Stimulated activated CD4-positive, alpha-beta T cell treated with anti-CD3 and anti-CD28 coated beads, Interleukin-15, amount 100 ng/mL, for 1 hour (primary cell): ENCODE results near the gene DRC7.
"Not testable (repeated sequence)": the region's sequence is repeated elsewhere in the genome, so short reads cannot be mapped to it uniquely, and the experiment has no call there.

Source experiments
- DNase-seq, 2 donors: peaks; one replicate each; pipeline ENCODE4 v3.0.0-alpha.2; 2020; ENCODE audit warnings: low read depth in 1 of 2, low spot score in 1 of 2

DRC7 gene

DNA sequence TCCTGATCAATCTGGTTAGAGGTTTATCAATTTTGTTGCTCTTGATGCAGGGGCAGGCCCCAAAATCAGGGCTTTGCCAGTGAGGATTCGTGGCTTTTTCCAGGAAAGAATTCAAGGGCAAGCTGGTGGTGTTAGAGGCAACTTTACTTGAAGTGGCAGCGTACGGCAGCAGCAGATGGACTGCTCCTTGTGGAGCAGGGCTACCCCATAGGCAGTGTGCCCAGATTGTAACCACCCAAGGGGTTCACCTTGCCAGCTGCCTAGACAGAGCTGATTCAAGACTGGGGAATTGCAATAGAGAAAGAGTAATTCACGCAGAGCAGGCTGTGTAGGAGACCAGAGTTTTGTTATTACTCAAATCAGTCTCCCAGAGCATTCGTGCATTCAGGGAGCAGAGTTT is 16.7 kb downstream of the DRC7 start:
- no peak for DNase-seq

- no peak for DNase-seq
Observed at GRCh38 chr16:57711993-57712392, 17.4 kb downstream of the DRC7 start.

- DNase-seq = not testable (repeated sequence)
Observed at GRCh38 chr16:57712569-57712968, 18.0 kb downstream of the DRC7 start.

DNA sequence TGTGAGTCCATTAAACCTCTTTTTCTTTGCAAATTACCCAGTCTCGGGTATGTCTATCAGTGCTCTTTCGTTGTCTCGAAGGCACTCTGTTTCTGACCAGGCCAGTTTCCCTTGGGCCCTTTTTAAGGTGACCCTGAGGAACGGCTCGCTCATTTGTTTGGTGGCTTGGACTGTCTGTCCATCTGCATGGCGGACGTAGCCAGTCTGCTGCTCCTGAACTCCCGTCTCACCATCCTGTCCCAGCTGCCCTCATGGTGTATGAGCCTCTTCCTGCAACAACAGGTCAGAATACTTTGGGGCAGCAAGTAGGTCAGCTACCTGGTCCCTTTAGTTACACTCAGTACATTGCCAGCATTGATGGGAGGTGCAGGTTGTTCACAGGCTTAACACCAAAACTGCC is 19.0 kb downstream of the DRC7 start:
- no peak for DNase-seq

- DNase-seq = no peak
Observed at GRCh38 chr16:57714047-57714446, 19.4 kb downstream of the DRC7 start.

DNA sequence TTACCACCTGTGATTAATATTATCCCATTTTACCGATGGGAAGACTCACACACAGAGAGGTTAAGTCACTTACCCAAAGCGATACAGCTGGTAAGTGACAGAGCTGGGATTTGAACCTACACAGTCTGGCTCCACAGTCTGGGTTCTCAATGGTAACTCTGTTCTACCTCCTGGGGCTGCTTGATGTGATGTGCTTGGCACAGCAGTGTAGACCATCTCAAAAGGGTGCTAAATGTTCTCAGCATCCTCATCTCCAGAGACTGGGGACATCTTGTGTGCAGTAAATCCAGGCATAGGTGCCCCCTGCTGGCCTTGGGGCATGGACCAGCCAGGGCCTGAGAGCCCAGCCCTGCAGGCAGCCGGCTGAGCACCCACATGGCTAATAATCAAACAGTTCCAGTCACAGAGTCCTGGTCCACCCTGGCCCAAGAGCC is 25.6 kb downstream of the DRC7 start:
- peak in 1 of 2 donors; percentile 16 for DNase-seq

DNA sequence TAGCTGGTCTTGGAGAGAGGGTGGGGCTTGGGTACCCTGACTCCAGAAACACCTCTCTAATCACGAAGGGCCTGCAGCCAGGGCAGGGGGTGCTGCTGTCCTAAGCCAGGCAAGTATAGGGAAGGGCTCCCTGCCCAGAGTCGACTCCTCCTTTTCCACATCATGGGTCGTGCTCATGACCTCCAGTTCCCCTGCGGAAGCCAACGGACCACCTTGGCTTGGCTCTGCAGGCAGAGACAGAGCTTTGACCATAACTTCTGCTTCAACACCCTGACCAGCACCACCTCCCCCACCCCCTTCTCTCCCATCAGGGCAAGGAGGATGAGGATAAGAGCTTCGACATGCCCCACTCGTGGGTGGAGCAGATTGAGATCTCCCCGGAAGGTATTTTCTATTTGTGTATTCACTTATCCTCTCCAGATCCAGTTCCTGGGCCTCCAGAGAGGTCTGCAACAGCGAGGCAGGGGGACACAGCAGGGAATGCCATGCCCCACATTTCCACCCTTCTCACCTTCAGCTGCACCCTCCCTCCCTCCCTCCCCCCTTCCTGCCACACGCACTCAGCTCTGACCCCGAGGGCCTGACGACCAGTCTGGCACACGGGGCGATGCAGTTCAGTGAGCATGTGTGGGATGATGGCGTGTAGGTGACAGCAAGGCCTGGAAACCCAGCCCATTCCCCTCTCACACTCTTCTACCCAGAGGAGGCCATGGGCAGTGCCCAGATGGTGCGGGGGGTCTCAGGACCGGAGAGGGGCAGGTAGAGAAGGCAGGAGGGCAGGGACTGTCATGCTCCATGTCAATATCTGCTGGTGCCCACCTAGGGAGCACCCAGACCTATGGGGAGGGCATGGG is 27.0 kb downstream of the DRC7 start:
- no peak for DNase-seq

DNA sequence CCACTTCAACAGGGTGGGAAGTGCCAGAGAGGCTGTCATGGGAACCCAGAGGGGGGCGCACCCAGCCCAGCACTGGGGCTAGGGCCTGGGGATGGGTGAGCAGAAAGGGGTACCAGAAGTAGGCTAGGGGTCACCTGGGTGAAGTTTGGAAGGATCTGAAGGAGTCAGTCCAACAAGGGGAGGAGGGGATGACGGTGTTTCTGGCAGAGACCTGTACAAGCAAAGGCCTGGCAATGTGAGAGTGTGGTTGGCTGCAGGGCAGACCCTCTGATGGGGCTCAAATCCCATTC is 27.5 kb downstream of the DRC7 start:
- DNase-seq = no peak

- no peak for DNase-seq
Observed at GRCh38 chr16:57722651-57723050, 28.0 kb downstream of the DRC7 start.

DNA sequence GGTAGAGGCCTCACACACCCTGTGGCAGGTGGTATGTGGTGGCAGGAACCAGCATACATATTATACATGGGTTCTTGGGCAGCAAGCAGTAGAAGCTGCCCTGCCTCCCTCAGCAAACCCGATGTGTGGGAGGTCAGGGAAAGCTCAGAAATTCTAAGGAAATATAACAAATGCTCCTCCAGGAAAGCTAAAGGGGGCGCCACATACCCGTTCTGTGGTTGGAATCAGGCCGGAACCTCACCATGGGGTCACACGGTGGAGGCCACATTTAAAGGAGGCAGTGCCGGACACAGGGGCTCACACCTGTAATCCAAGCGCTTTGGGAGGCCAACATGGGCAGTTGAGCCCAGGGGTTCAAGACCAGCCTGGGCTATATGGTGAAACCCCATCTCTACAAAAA is 28.6 kb downstream of the DRC7 start:
- no peak for DNase-seq

DNA sequence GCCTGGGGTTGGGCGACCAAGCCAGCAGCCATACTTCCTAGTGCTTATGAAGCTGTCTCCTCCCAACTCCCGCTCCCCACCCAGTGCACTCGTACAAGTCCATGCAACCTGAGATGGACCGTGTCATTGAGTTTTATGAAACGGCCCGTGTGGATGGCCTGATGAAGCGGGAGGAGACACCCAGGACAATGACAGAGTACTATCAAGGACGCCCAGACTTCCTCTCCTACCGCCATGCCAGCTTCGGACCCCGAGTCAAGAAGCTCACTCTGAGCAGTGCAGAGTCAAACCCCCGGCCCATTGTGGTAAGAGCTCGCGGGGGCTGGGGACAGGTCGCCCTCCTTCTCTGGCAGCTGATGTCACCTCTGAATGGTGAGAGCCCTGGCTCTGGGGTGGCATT is 29.9 kb downstream of the DRC7 start:
- DNase-seq = no peak

DNA sequence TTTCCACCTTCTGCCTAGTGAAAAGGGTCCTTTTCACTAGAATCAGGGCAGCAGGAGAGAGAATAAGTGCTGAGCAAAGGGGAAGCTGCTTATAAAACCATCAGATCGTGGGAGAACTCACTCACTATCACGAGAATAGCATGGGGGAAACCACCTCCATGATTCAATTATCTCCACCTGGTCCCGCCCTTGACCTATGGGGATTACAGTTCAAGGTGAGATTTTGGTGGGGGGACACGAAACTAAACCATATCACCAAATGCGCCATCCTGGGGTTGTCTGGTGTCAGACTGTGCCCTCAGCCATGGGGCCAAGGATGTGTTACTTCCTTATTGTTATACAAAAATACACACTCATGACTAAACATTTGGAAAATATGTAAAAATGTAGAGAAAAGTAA is 30.5 kb downstream of the DRC7 start:
- no peak for DNase-seq

DNA sequence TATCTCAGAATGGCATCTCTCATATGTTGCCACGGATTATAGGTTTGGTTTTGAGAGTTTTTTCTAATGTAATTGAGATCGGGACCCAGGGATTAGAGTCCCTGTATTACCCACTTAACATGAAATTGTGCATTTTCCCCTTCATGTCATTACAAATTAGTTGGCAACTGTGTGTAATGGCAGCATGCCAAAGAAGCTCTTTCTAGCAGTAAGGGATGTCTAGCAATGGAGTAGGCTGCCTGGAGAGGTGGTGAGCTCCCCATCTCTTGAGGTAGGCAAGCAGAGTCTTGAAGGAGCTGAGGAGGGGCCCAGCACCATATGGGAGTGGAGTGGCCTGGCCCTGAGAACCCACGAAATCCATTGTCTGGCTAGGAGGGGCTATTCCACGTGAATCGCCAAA is 30.9 kb downstream of the DRC7 start:
- DNase-seq = no peak

DNA sequence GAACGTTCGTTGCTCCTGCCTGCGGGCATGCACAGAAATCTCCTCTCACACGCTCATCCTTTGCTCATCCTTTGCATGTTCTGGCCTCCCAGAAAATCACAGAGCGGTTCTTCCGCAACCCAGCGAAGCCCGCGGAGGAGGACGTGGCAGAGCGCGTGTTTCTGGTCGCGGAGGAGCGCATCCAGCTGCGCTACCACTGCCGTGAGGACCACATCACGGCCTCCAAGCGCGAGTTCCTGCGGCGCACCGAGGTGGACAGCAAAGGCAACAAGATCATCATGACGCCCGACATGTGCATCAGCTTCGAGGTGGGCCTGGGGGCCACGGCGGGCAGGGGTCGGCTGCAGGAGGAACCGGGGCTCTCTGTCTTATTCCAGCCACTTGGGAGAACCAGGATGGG is 31.4 kb downstream of the DRC7 start:
- no peak for DNase-seq

- DNase-seq = no peak
Observed at GRCh38 chr16:57726433-57726947, 31.9 kb downstream of the DRC7 start.

DNA sequence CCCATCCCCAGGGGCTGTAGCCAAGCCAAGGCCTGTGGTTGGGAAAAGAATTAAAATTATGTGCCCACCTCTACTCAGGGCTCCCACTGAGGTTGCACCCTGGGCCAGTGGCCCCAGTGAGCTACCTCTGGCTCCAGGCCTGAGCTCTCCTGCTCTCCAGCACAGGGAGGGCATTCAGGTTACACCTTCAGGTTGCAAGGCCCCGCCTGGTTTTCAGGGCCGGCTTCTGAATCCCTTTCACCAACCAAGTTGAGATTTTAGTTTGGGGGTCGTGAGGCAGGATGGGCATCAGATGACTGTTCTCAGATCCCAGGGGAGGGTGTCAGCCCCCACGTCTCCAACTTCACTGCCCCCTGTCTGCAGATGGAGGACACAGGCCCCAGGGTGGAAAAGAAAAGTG is 33.0 kb downstream of the DRC7 start:
- no peak for DNase-seq

GRCh38 chr16:57728336-57729181 is 34.0 kb downstream of the DRC7 start:
- no peak for DNase-seq

- no peak for DNase-seq
Observed at GRCh38 chr16:57729182-57729484, 34.5 kb downstream of the DRC7 start.

DNA sequence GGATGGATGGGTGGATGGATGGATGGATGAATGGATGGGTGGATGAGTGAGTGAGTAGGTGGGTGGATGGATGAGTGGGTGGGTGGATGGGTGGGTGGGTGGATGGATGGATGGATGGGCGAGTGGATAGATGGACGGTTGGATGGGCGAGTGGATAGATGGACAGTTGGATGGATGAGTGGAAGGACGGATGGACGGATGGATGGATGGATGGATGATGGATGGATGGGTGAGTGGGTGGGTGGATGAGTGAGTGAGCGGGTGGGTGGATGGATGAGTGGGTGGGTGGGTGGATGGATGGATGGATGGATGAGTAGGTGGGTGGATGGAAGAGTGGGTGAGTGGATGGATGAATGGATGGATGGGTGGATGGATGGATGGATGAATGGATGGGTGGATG is 35.2 kb downstream of the DRC7 start:
- not testable (repeated sequence) for DNase-seq

- no peak for DNase-seq
Observed at GRCh38 chr16:57730771-57731730, 36.4 kb downstream of the DRC7 start.

GRCh38 chr16:57732037-57732436 is 37.4 kb downstream of the DRC7 start:
- no peak for DNase-seq
